K562 treated with DMSO at 1 percent for 12 hours (cell line): Measurements from ENCODE around the gene CACNG8. TPM values are rescaled to one million over a fixed set of nuclear protein-coding genes. Genes with fewer than 3 reads are reported as not detected.

Experiments
- total RNA-seq: library from RNA; unstranded; fragments of 300-600 nt; gene quantifications from 2 replicates; pipeline ENCODE4 v1.2.3, GENCODE V29; 2022; ENCODE audit not compliant: insufficient read depth

CACNG8 gene
- total RNA-seq, result not detected in 2 replicates

GRCh38 chr19:53962887-53963431 is at the start of gene CACNG8:
TSS of gene CACNG8 (plus strand) at chr19:53962937.

GRCh38 chr19:53991224-53992113 is 28.7 kb downstream of the CACNG8 start, which contains the start of gene CACNG6:
TSS of gene CACNG6 (plus strand) at chr19:53991637. CDS start at chr19:53992878, 1,241 bp downstream.

Other genes with a start within 250 kb of the CACNG8 start
- 0.23 TPM in 1 of 2 replicates, not detected in the other for gene NLRP12, start 138.6 kb upstream of the CACNG8 start, total RNA-seq
- gene MYADM, start 95.1 kb upstream of the CACNG8 start, total RNA-seq, result 16.5 and 32.0 TPM in 2 replicates
- gene PRKCG, start 80.7 kb upstream of the CACNG8 start, total RNA-seq, result not detected in 2 replicates
- gene CACNG7, start 53.7 kb upstream of the CACNG8 start, total RNA-seq, result not detected in 2 replicates
- not detected in 2 replicates for gene CACNG6, start 28.7 kb downstream of the CACNG8 start, total RNA-seq
- gene VSTM1, start 101.0 kb downstream of the CACNG8 start, total RNA-seq, result not detected in 2 replicates
- gene TARM1, start 118.4 kb downstream of the CACNG8 start, total RNA-seq, result not detected in 2 replicates
- gene OSCAR, start 137.9 kb downstream of the CACNG8 start, total RNA-seq, result 0.81 and 2.3 TPM in 2 replicates
- gene NDUFA3, start 139.9 kb downstream of the CACNG8 start, total RNA-seq, result 99.7 and 108 TPM in 2 replicates
- 6.7 and 10.4 TPM in 2 replicates for gene TFPT, start 152.7 kb downstream of the CACNG8 start, total RNA-seq
- 63.2 and 71.2 TPM in 2 replicates for gene PRPF31, start 152.8 kb downstream of the CACNG8 start, total RNA-seq
- gene CNOT3, start 174.8 kb downstream of the CACNG8 start, total RNA-seq, result 34.4 and 66.8 TPM in 2 replicates
- 5.8 and 6.1 TPM in 2 replicates for gene LENG1, start 196.8 kb downstream of the CACNG8 start, total RNA-seq
- gene TMC4, start 210.2 kb downstream of the CACNG8 start, total RNA-seq, result 7.6 TPM in 1 of 2 replicates, not detected in the other
- gene MBOAT7, start 226.6 kb downstream of the CACNG8 start, total RNA-seq, result 154 and 235 TPM in 2 replicates
- gene TSEN34, start 228.4 kb downstream of the CACNG8 start, total RNA-seq, result 64.9 and 72.2 TPM in 2 replicates
- 5,624 and 9,005 TPM in 2 replicates for gene RPS9, start 237.9 kb downstream of the CACNG8 start, total RNA-seq